ENCODE results near the gene CSF2RB.

GRCh38 chr22:36902143-36902926 lies 11.1 kb upstream of the CSF2RB start:
- TF ChIP-seq CTCF (IDR thresholded peaks at IDR 0.05) (no peak), EZH2 (IDR thresholded peaks at IDR 0.05) (no peak)
